Trophoblast cell (in vitro differentiated cells and primary cell): ENCODE data around the gene DESI1.

ENCODE experiments used
- DNase-seq, 2 donors: peaks; one replicate each; pipeline ENCODE4 v3.0.0-alpha.2; 2016
- H2AFZ ChIP-seq: 2 replicates; pipeline ENCODE4 v1.6.1; 2013; ENCODE audit warnings: low read length, moderate library complexity, mild to moderate bottlenecking; ENCODE audit not compliant: insufficient read depth, poor library complexity
- H2AK5ac ChIP-seq: 2 replicates; pipeline ENCODE4 v1.6.1; 2013; ENCODE audit warnings: mild to moderate bottlenecking, low read length
- H2BK120ac ChIP-seq: 2 replicates; pipeline ENCODE4 v1.6.1; 2013; ENCODE audit warnings: low read length, mild to moderate bottlenecking, moderate library complexity; ENCODE audit not compliant: insufficient read depth, poor library complexity
- H2BK12ac ChIP-seq: 2 replicates; pipeline ENCODE4 v1.6.1; 2013; ENCODE audit warnings: mild to moderate bottlenecking, low read length, moderate library complexity
- H2BK5ac ChIP-seq: 2 replicates; pipeline ENCODE4 v1.6.1; 2013; ENCODE audit warnings: low read length, low read depth, moderate library complexity, mild to moderate bottlenecking; ENCODE audit not compliant: poor library complexity
- H3K14ac ChIP-seq: 2 replicates; pipeline ENCODE4 v1.6.1; 2013; ENCODE audit warnings: mild to moderate bottlenecking, low read length
- H3K18ac ChIP-seq: 2 replicates; pipeline ENCODE4 v1.6.1; 2013; ENCODE audit warnings: mild to moderate bottlenecking, low read length
- H3K23ac ChIP-seq: 2 replicates; pipeline ENCODE4 v1.6.1; 2013; ENCODE audit warnings: low read length
- H3K27ac ChIP-seq: 2 replicates; pipeline ENCODE4 v1.5.1; 2013; ENCODE audit warnings: low read depth, mild to moderate bottlenecking, inconsistent platforms, low read length, moderate library complexity
- H3K27me3 ChIP-seq: 2 replicates; pipeline ENCODE4 v1.6.1; 2013; ENCODE audit warnings: inconsistent platforms, mild to moderate bottlenecking, low read length, moderate library complexity; ENCODE audit not compliant: insufficient read depth
- H3K36me3 ChIP-seq, 2 experiments: 1 replicate in 1 of 2; 2 replicates in 1 of 2; pipeline ENCODE4 v1.6.1; 2013; ENCODE audit warnings: low read length in 2 of 2, mild to moderate bottlenecking in 2 of 2, moderate library complexity in 1 of 2; ENCODE audit not compliant: insufficient read depth in 2 of 2, control insufficient read depth in 1 of 2
- H3K4ac ChIP-seq: 2 replicates; pipeline ENCODE4 v1.6.1; 2013; ENCODE audit warnings: low read depth, mild to moderate bottlenecking, low read length, moderate library complexity
- H3K4me1 ChIP-seq, 2 experiments: 1 replicate in 1 of 2; 2 replicates in 1 of 2; pipeline ENCODE4 v1.6.1; 2013; ENCODE audit warnings: low read length in 2 of 2, mild to moderate bottlenecking in 2 of 2, moderate library complexity in 1 of 2; ENCODE audit not compliant: insufficient read depth in 2 of 2, control insufficient read depth in 1 of 2
- H3K4me2 ChIP-seq: 2 replicates; pipeline ENCODE4 v1.6.1; 2013; ENCODE audit warnings: inconsistent platforms, mild to moderate bottlenecking, low read length, moderate library complexity
- H3K4me3 ChIP-seq: 2 replicates; pipeline ENCODE4 v1.5.1; 2013; ENCODE audit warnings: mild to moderate bottlenecking, low read depth, low read length, inconsistent platforms
- H3K79me1 ChIP-seq: one replicate; pipeline ENCODE4 v1.6.1; 2013; ENCODE audit warnings: low read length
- H3K79me2 ChIP-seq: 2 replicates; pipeline ENCODE4 v1.6.1; 2013; ENCODE audit warnings: low read length, mild to moderate bottlenecking; ENCODE audit not compliant: control insufficient read depth, insufficient read depth, poor library complexity
- H3K9ac ChIP-seq: 2 replicates; pipeline ENCODE4 v1.6.1; 2013; ENCODE audit warnings: mild to moderate bottlenecking, low read length
- H3K9me3 ChIP-seq: 2 replicates; pipeline ENCODE4 v1.6.1; 2013; ENCODE audit warnings: low read depth, mild to moderate bottlenecking, control low read depth, inconsistent platforms, low read length; ENCODE audit not compliant: insufficient read depth
- H4K12ac ChIP-seq: 2 replicates; pipeline ENCODE4 v1.6.1; 2013; ENCODE audit warnings: low read depth, mild to moderate bottlenecking, low read length, moderate library complexity
- H4K8ac ChIP-seq: 2 replicates; pipeline ENCODE4 v1.6.1; 2013; ENCODE audit warnings: low read depth, mild to moderate bottlenecking, low read length, moderate library complexity
- H4K91ac ChIP-seq: one replicate; pipeline ENCODE4 v1.6.1; 2013; ENCODE audit warnings: low read depth, mild to moderate bottlenecking, low read length, moderate library complexity
- WGBS: extraction: QIAGEN DNeasy Blood & Tissue Kit; methylation state at CpG from one replicate; pipeline ENCODE4 v1.1.7; 2013; ENCODE audit warnings: missing lambda C conversion rate; ENCODE audit not compliant: insufficient read length, insufficient coverage; ENCODE audit errors: extremely low coverage; 5-methylcytosine and 5-hydroxymethylcytosine counted together

DESI1 gene

GRCh38 chr22:41564563-41564962 lies 56.3 kb downstream of the DESI1 start:
- no CpG with 5 or more reads among the region's 8 CpGs for WGBS
- H2BK5ac ChIP-seq = no peak overlapping the region
- no peak for DNase-seq
- H3K79me2 ChIP-seq = peaks cover 2% of the 10 kb centered on the region
- no peak overlapping the region for H4K91ac ChIP-seq
- no peak overlapping the region for H3K23ac ChIP-seq
- no peak overlapping the region for H3K27ac ChIP-seq
- no peaks in the 10 kb centered on the region for H3K36me3 ChIP-seq
- no peak overlapping the region for H3K18ac ChIP-seq
- H2BK120ac ChIP-seq = no peak overlapping the region
- H4K12ac ChIP-seq = no peak overlapping the region
- peaks cover 24 to 39% of the 10 kb centered on the region in 2 experiments for H3K4me1 ChIP-seq
- no peaks in the 10 kb centered on the region for H3K27me3 ChIP-seq
- no peak overlapping the region for H3K4ac ChIP-seq
- no peaks in the 10 kb centered on the region for H3K9me3 ChIP-seq
- peak overlapping the region; percentile 18 for H2AK5ac ChIP-seq
- H3K4me3 ChIP-seq = no peak overlapping the region
- H2BK12ac ChIP-seq = peak overlapping the region; percentile 8
- H3K79me1 ChIP-seq = peaks cover 8% of the 10 kb centered on the region
- no peak overlapping the region for H3K4me2 ChIP-seq
- H2AFZ ChIP-seq = no peak overlapping the region
- H4K8ac ChIP-seq = no peak overlapping the region
- H3K9ac ChIP-seq = no peak overlapping the region
- H3K14ac ChIP-seq = no peak overlapping the region

GRCh38 chr22:41563051-41563711 lies 57.7 kb downstream of the DESI1 start:
- Histone ChIP-seq H3K9me3 (no peaks in the 10 kb centered on the region), H3K14ac (peak overlapping the region; percentile 30), H3K18ac (peak overlapping the region; percentile 38), H2AFZ (no peak overlapping the region), H4K12ac (no peak overlapping the region), H2BK5ac (peak overlapping the region; percentile 38), H4K8ac (no peak overlapping the region), H3K79me1 (peaks cover 8% of the 10 kb centered on the region), H3K4me3 (no peak overlapping the region), H3K79me2 (peaks cover 2% of the 10 kb centered on the region), H3K23ac (no peak overlapping the region), H3K4me1 (peaks cover 24 to 39% of the 10 kb centered on the region in 2 experiments), H3K27ac (peak overlapping the region; percentile 17), H3K36me3 (no peaks in the 10 kb centered on the region), H3K27me3 (no peaks in the 10 kb centered on the region), H2BK12ac (peak overlapping the region; percentile 45), H2AK5ac (peak overlapping the region; percentile 39), H3K9ac (no peak overlapping the region), H4K91ac (peak overlapping the region; percentile 10), H3K4me2 (peak overlapping the region; percentile 35), H3K4ac (no peak overlapping the region), H2BK120ac (peak overlapping the region; percentile 23)
- no peak for DNase-seq
- no CpG with 5 or more reads among the region's 10 CpGs for WGBS

- Histone ChIP-seq H3K27ac (no peak overlapping the region), H3K36me3 (no peaks in the 10 kb centered on the region), H4K8ac (no peak overlapping the region), H3K4ac (no peak overlapping the region), H3K18ac (peak overlapping the region; percentile 37), H3K79me1 (peaks cover 8% of the 10 kb centered on the region), H2BK120ac (peak overlapping the region; percentile 23), H3K23ac (no peak overlapping the region), H3K4me1 (peaks cover 24 to 39% of the 10 kb centered on the region in 2 experiments), H3K4me2 (peak overlapping the region; percentile 35), H3K27me3 (no peaks in the 10 kb centered on the region), H2AFZ (no peak overlapping the region), H3K9me3 (no peaks in the 10 kb centered on the region), H3K14ac (no peak overlapping the region), H3K4me3 (no peak overlapping the region), H4K12ac (no peak overlapping the region), H3K9ac (no peak overlapping the region), H2BK12ac (peak overlapping the region; percentile 32), H4K91ac (peak overlapping the region; percentile 10), H3K79me2 (peaks cover 2% of the 10 kb centered on the region), H2BK5ac (no peak overlapping the region), H2AK5ac (peak overlapping the region; percentile 39)
- no CpG with 5 or more reads among the region's 4 CpGs for WGBS
- no peak for DNase-seq
Measured at GRCh38 chr22:41562461-41562860, 58.4 kb downstream of the DESI1 start.

- H3K4ac ChIP-seq = no peak overlapping the region
- H2AK5ac ChIP-seq = peak overlapping the region; percentile 60
- H3K9ac ChIP-seq = peak overlapping the region; percentile 18
- H4K8ac ChIP-seq = no peak overlapping the region
- peak overlapping the region; percentile 29 for H3K14ac ChIP-seq
- no peak overlapping the region for H2BK5ac ChIP-seq
- no peak for DNase-seq
- peaks cover 24 to 39% of the 10 kb centered on the region in 2 experiments for H3K4me1 ChIP-seq
- no peak overlapping the region for H3K23ac ChIP-seq
- H4K91ac ChIP-seq = peak overlapping the region; percentile 67
- peak overlapping the region; percentile 18 for H3K27ac ChIP-seq
- H3K79me1 ChIP-seq = peaks cover 8% of the 10 kb centered on the region
- H4K12ac ChIP-seq = no peak overlapping the region
- no peak overlapping the region for H3K4me3 ChIP-seq
- no peaks in the 10 kb centered on the region for H3K27me3 ChIP-seq
- H2BK120ac ChIP-seq = peak overlapping the region; percentile 26
- H3K79me2 ChIP-seq = peaks cover 2% of the 10 kb centered on the region
- H3K36me3 ChIP-seq = no peaks in the 10 kb centered on the region
- H3K18ac ChIP-seq = no peak overlapping the region
- peak overlapping the region; percentile 51 for H3K4me2 ChIP-seq
- no CpG with 5 or more reads among the region's 5 CpGs for WGBS
- peak overlapping the region; percentile 63 for H2BK12ac ChIP-seq
- H2AFZ ChIP-seq = no peak overlapping the region
- H3K9me3 ChIP-seq = no peaks in the 10 kb centered on the region
Measured at GRCh38 chr22:41561788-41562187, 59.1 kb downstream of the DESI1 start.
